ENCODE results near the gene NOL3. TPM values are rescaled to one million over a fixed set of nuclear protein-coding genes. Genes with fewer than 3 reads are reported as not detected.

NOL3 gene
- total and polyA plus RNA-seq, 2 of the 13 experiments (the other 11 are each of a cell fraction or from before 2014, with no cell fraction given), result 5.7 to 20.5 TPM

- TF ChIP-seq SALL1 (CRISPR knock-in tag; IDR thresholded peaks at IDR 0.05) (peak; percentile 56; the same call in 1 of the 2 replicates), ZNF691 (CRISPR knock-in tag; IDR thresholded peaks at IDR 0.05; ENCODE audit: borderline replicate concordance, low read depth) (0 out of 2 replicates have a peak, but pooled peaks have one; percentile 54), KLF6 (CRISPR knock-in tag; IDR thresholded peaks at IDR 0.05) (no peak), ZNF263 (CRISPR knock-in tag; IDR thresholded peaks at IDR 0.05) (0 out of 2 replicates have a peak, but pooled peaks have one; percentile 27), NFKB2 (CRISPR knock-in tag; IDR thresholded peaks at IDR 0.05; ENCODE audit: borderline replicate concordance) (peak; percentile 81; the same call in 1 of the 2 replicates), ZNF772 (CRISPR knock-in tag; IDR thresholded peaks at IDR 0.05) (peak; percentile 74; the same call in 1 of the 2 replicates), ZFY (CRISPR knock-in tag; IDR thresholded peaks at IDR 0.05) (peak; percentile 75), ZNF382 (CRISPR knock-in tag; IDR thresholded peaks at IDR 0.05; ENCODE audit: borderline replicate concordance) (no peak), ZNF83 (CRISPR knock-in tag; IDR thresholded peaks at IDR 0.05; ENCODE audit: borderline replicate concordance) (peak; percentile 92; the same call in 1 of the 2 replicates), SIX4 (CRISPR knock-in tag; IDR thresholded peaks at IDR 0.05) (no peak), RFXANK (CRISPR knock-in tag; IDR thresholded peaks at IDR 0.05) (no peak), EED (CRISPR knock-in tag; IDR thresholded peaks at IDR 0.05) (peak; percentile 67; the same call in 1 of the 2 replicates), RAD51 (IDR thresholded peaks at IDR 0.05; ENCODE audit: borderline replicate concordance) (no peak), IRF1 (CRISPR knock-in tag; IDR thresholded peaks at IDR 0.05; ENCODE audit: low read depth) (no peak), ZGPAT (CRISPR knock-in tag; IDR thresholded peaks at IDR 0.05) (peak; percentile 66; the same call in 1 of the 2 replicates), RFX5 (IDR thresholded peaks at IDR 0.05; ENCODE audit: low read depth, low read length) (no peak), PBX3 (CRISPR knock-in tag; IDR thresholded peaks at IDR 0.05; ENCODE audit: borderline replicate concordance) (no peak), FLYWCH1 (CRISPR knock-in tag; IDR thresholded peaks at IDR 0.05) (0 out of 2 replicates have a peak, but pooled peaks have one; percentile 8), SCMH1 (CRISPR knock-in tag; IDR thresholded peaks at IDR 0.05; ENCODE audit: borderline replicate concordance) (no peak), ZNF770 (CRISPR knock-in tag; IDR thresholded peaks at IDR 0.05) (no peak), ZNF468 (CRISPR knock-in tag; IDR thresholded peaks at IDR 0.05) (0 out of 2 replicates have a peak, but pooled peaks have one; percentile 74), ZNF124 (CRISPR knock-in tag; IDR thresholded peaks at IDR 0.05) (no peak), PITX1 (CRISPR knock-in tag; IDR thresholded peaks at IDR 0.05) (no peak), KLF12 (CRISPR knock-in tag; IDR thresholded peaks at IDR 0.05; ENCODE audit: borderline replicate concordance) (no peak)
Measured at GRCh38 chr16:67177743-67178699, 7.7 kb downstream of the NOL3 start (continued).
